Body of pancreas (tissue), 4 donors: Measurements from ENCODE around the gene ARHGAP22.

Experiments used
- POLR2A ChIP-seq, 3 donors: fragments of 450-650 bp; IDR thresholded peaks; one replicate each; pipeline ENCODE4 v1.6.1; 2016; ENCODE audit warnings: antibody characterized with exemption in 3 of 3, mild to moderate bottlenecking in 2 of 3
- TF ChIP-seq, protein P1 (sequence below), 7 experiments: fragments of 450-650 bp in 4 of 7; fragments of 200-600 bp in 3 of 7; sonication (generic) in 3 of 7; IDR thresholded peaks; one replicate each; pipeline ENCODE4 v1.5.1; 2016 to 2019; ENCODE audit warnings: antibody characterized with exemption in 7 of 7

DNA sequence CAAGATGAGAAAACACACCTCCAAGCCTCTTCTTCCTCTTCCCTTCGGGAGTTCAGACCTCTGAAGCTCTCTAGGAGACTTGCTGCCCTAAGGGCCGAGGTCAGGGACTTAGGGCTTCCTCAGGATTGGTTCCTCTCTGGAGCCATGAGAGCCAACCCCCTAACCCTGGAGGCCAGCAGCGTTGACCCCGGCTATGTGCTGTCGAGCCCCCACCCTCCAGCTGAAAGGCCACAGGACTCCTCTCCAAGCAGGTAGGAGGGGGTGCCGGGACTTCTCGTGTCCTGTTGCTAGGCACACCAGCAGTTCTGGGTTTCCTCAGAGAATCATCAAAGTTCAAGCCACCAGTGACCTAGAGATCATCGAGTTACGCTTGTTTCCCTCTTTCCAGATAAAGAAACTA lies 87.4 kb downstream of the ARHGAP22 start:
- TF ChIP-seq POLR2A (IDR thresholded peaks at IDR 0.05), result no peak
- TF ChIP-seq, protein P1, sequence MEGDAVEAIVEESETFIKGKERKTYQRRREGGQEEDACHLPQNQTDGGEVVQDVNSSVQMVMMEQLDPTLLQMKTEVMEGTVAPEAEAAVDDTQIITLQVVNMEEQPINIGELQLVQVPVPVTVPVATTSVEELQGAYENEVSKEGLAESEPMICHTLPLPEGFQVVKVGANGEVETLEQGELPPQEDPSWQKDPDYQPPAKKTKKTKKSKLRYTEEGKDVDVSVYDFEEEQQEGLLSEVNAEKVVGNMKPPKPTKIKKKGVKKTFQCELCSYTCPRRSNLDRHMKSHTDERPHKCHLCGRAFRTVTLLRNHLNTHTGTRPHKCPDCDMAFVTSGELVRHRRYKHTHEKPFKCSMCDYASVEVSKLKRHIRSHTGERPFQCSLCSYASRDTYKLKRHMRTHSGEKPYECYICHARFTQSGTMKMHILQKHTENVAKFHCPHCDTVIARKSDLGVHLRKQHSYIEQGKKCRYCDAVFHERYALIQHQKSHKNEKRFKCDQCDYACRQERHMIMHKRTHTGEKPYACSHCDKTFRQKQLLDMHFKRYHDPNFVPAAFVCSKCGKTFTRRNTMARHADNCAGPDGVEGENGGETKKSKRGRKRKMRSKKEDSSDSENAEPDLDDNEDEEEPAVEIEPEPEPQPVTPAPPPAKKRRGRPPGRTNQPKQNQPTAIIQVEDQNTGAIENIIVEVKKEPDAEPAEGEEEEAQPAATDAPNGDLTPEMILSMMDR (IDR thresholded peaks at IDR 0.05), result no peak
